BJ (cell line): Measurements from ENCODE around the gene SLC34A3. TPM values are rescaled to one million over a fixed set of nuclear protein-coding genes. Genes with fewer than 3 reads are reported as not detected.

Source experiments
- CTCF ChIA-PET: fragments of 350-600 bp; formaldehyde crosslinking; extraction: SDS; loops from one replicate; lab custom pipeline; 2021; ENCODE audit warnings: antibody characterized with exemption, inconsistent platforms; lab: Yijun Ruan, JAX
- POLR2A ChIA-PET: fragments of 300-600 bp; sonication (Branson Sonifier 250); formaldehyde crosslinking; extraction: SDS; loops from one replicate; lab custom pipeline; 2021; ENCODE audit warnings: antibody characterized with exemption; lab: Charles Lee
- DNase-seq: peaks from one replicate; pipeline ENCODE4 v3.0.0-alpha.2; 2011; ENCODE audit warnings: low read depth
- H3K27me3 ChIP-seq: 2 replicates; pipeline ENCODE4 v1.6.0; 2011; ENCODE audit warnings: low read length; ENCODE audit not compliant: control insufficient read depth, insufficient read depth
- H3K36me3 ChIP-seq: 2 replicates; pipeline ENCODE4 v1.5.1; 2011; ENCODE audit warnings: low read length; ENCODE audit not compliant: control insufficient read depth, insufficient read depth
- H3K4me3 ChIP-seq: 2 replicates; pipeline ENCODE4 v1.5.1; 2011; ENCODE audit warnings: low read depth, mild to moderate bottlenecking, control low read depth, low read length
- polyA plus RNA-seq: library from polyadenylated mRNA; depleted of rRNA; stranded (reverse); fragments of >200 nt; gene quantifications from 2 replicates; pipeline ENCODE4 v1.2.3, GENCODE V29; 2011
- TF ChIP-seq, protein P1 (sequence below): IDR thresholded peaks from 2 replicates; pipeline ENCODE4 v1.5.1; 2011; ENCODE audit warnings: low read depth, mild to moderate bottlenecking, control low read depth, inconsistent platforms, low read length, moderate library complexity; ENCODE audit not compliant: insufficient read depth

The SLC34A3 gene
- polyA plus RNA-seq, 1 experiment = not detected

DNA sequence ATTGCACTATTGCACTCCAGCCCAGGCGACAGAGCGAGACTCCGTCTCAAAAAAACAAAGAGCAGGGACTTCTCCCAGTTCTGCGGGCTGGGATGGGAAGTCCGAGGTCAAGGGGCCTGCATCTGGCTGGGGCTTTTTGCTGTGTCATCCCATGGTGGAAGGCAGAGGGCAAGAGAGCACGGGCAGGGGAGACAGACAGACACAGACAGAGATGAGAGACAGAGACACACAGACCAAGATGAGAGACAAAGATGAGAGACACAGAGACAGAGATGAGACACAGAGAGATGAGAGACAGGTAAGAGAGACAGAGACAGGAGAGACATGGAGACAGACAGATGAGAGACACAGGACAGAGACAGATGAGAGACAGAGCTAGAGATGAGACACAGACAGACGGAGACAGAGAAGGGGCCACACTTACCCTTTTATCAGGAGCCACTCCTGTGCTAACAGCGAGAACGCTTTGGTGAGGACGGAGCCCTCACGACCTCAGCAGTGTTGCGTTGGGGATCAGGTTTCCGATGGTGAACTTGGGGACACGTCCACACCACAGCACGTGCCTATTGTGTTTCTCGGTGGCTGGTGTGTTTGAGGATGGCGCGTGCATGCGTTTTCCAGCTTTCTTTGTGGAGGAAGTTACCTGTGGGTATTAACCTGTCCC lies 38.0 kb downstream of the SLC34A3 start:
- Histone ChIP-seq H3K27me3 (no peaks in the 10 kb centered on the region), H3K4me3 (no peak overlapping the region), H3K36me3 (peaks cover 32% of the 10 kb centered on the region)
- ChIA-PET CTCF (interaction anchor here (1.0 to 1.3 kb wide), 2 partner anchors 8 to 32 kb away, joined by 4 to 5 read pairs; no protein-coding TSS in a partner anchor), POLR2A (no interaction called here)
- TF ChIP-seq, protein P1, sequence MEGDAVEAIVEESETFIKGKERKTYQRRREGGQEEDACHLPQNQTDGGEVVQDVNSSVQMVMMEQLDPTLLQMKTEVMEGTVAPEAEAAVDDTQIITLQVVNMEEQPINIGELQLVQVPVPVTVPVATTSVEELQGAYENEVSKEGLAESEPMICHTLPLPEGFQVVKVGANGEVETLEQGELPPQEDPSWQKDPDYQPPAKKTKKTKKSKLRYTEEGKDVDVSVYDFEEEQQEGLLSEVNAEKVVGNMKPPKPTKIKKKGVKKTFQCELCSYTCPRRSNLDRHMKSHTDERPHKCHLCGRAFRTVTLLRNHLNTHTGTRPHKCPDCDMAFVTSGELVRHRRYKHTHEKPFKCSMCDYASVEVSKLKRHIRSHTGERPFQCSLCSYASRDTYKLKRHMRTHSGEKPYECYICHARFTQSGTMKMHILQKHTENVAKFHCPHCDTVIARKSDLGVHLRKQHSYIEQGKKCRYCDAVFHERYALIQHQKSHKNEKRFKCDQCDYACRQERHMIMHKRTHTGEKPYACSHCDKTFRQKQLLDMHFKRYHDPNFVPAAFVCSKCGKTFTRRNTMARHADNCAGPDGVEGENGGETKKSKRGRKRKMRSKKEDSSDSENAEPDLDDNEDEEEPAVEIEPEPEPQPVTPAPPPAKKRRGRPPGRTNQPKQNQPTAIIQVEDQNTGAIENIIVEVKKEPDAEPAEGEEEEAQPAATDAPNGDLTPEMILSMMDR = no peak
- DNase-seq = no peak

DNA sequence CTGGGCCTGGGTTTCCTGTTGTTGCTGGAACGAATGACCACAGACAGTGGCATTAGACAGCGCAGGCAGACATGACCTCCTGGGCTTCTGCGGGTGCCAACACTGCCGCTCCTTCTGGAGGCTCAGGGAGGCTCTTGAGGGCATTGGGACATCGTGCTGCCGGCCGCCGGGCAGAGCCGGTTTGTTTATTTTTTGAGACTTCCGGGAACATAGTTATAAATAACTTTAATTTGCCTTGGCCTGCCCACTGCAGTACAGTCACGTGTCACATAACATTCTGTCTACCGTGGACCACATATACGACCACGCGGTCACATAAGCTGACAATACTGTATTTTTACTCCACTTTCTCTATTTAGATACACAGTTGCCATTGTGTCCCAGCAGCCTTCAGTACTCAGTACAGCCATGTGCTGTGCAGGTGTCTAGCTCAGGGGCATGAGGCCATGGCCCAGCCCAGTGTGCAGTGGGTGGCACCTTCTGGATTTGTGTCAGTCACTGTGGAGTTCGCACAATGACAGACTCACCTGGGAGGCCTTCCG lies 38.6 kb downstream of the SLC34A3 start:
- peak; percentile 51 for DNase-seq
- H3K36me3 ChIP-seq = peaks cover 31% of the 10 kb centered on the region
- POLR2A ChIA-PET = no interaction called here
- H3K27me3 ChIP-seq = no peaks in the 10 kb centered on the region
- TF ChIP-seq, protein P1 = no peak
- CTCF ChIA-PET = interaction anchor here (0.7 to 1.3 kb wide), 3 partner anchors 28 to 403 kb away, joined by 3 to 4 read pairs (median 3); no protein-coding TSS in a partner anchor
- H3K4me3 ChIP-seq = no peak overlapping the region

- POLR2A ChIA-PET = no interaction called here
- Histone ChIP-seq H3K36me3 (peaks cover 23% of the 10 kb centered on the region), H3K4me3 (no peak overlapping the region), H3K27me3 (no peaks in the 10 kb centered on the region)
- TF ChIP-seq, protein P1 = no peak
- no peak for DNase-seq
- CTCF ChIA-PET = no interaction called here
Measured at GRCh38 chr9:137270929-137271695, 40.4 kb downstream of the SLC34A3 start.

DNA sequence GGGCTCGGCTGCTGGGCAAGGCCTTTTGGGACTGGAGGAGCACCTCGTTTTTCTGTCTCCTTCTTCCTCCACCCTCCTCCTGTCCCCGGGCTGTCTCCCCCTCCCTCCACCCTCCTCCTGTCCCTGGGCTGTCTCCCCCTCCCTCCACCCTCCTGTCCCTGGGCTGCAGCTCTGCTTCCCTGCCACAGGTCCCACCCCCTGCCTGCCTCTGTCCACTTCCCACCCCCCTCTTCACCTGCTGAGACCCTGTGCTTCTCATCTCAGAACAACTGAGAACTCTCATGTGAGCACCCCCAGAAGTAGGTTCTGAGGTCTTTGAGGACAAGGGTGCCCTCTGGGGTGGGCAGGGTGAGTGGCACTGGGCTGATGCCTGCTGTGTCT lies 41.0 kb downstream of the SLC34A3 start:
- Histone ChIP-seq H3K4me3 (no peak overlapping the region), H3K27me3 (no peaks in the 10 kb centered on the region), H3K36me3 (peaks cover 22% of the 10 kb centered on the region)
- ChIA-PET POLR2A (no interaction called here), CTCF (no interaction called here)
- no peak for DNase-seq
- TF ChIP-seq, protein P1 = no peak
